ENCODE measurements around the gene CALHM2. TPM values are rescaled to one million over a fixed set of nuclear protein-coding genes. Genes with fewer than 3 reads are reported as not detected.
A peak's percentile ranks its signal among the peaks of the same experiment; 100 is the strongest.

Gene CALHM2
- 1 to 10 TPM; 8.3 to 9.5 TPM for total RNA-seq

- Mint-ChIP-seq H3K36me3 (ENCODE audit: low read depth) (peaks cover 7% of the 10 kb centered on the region), H3K4me1 (ENCODE audit: low read depth) (peaks cover 35% of the 10 kb centered on the region), H3K27ac (no peak within 1 kb of the TSS), H3K9me3 (no peaks in the 10 kb centered on the region), H3K27me3 (ENCODE audit: low read depth) (no peaks in the 10 kb centered on the region), H3K4me3 (peak within 1 kb of the TSS; percentile 80)
- intact Hi-C loops (cut with micrococcal nuclease): loop anchor here (1.0 to 2.0 kb wide), 3 partner anchors 19 to 55 kb away; partner anchors contain the start of genes ATP5MK and PDCD11
- CTCF ChIA-PET: interaction anchor here (0.6 to 1.4 kb wide), 8 partner anchors 25 to 483 kb away, joined by 3 to 4 read pairs (median 3); no protein-coding TSS in a partner anchor
- peak; percentile 73 for DNase-seq
These were observed at the start of gene CALHM2 for GRCh38 chr10:103451831-103452505. TSS of gene CALHM2 (minus strand) at chr10:103452370. CDS start at chr10:103449941, 2,429 bp downstream.

GRCh38 chr10:103501186-103501585 lies 49.0 kb upstream of the CALHM2 start:
- no peak for DNase-seq
- Mint-ChIP-seq H3K27me3 (ENCODE audit: low read depth) (peaks cover 31% of the 10 kb centered on the region), H3K27ac (no peak overlapping the region), H3K36me3 (ENCODE audit: low read depth) (no peaks in the 10 kb centered on the region), H3K4me1 (ENCODE audit: low read depth) (peaks cover 20% of the 10 kb centered on the region), H3K4me3 (no peak overlapping the region), H3K9me3 (no peaks in the 10 kb centered on the region)
- intact Hi-C loops (cut with micrococcal nuclease): no loop called here
- CTCF ChIA-PET: interaction anchor here (0.6 to 1.3 kb wide), 3 partner anchors 11 to 63 kb away, joined by 3 read pairs; no protein-coding TSS in a partner anchor

- CTCF ChIA-PET: interaction anchor here (1.3 kb wide), 1 partner anchor 10 kb away, joined by 3 read pairs; no protein-coding TSS in a partner anchor
- peaks cover 38% of the 10 kb centered on the region for H3K27me3 Mint-ChIP-seq (ENCODE audit: low read depth)
- intact Hi-C loops (cut with micrococcal nuclease): no loop called here
- no peak overlapping the region for H3K27ac Mint-ChIP-seq
- no peaks in the 10 kb centered on the region for H3K36me3 Mint-ChIP-seq (ENCODE audit: low read depth)
- H3K4me1 Mint-ChIP-seq (ENCODE audit: low read depth): peaks cover 20% of the 10 kb centered on the region
- H3K4me3 Mint-ChIP-seq: no peak overlapping the region
- H3K9me3 Mint-ChIP-seq: no peaks in the 10 kb centered on the region
- peak; percentile 17 for DNase-seq
These were observed 48.3 kb upstream of the CALHM2 start for GRCh38 chr10:103500481-103500880.

- Mint-ChIP-seq H3K4me1 (ENCODE audit: low read depth) (peaks cover 20% of the 10 kb centered on the region), H3K27me3 (ENCODE audit: low read depth) (peaks cover 44% of the 10 kb centered on the region), H3K36me3 (ENCODE audit: low read depth) (no peaks in the 10 kb centered on the region), H3K9me3 (no peaks in the 10 kb centered on the region), H3K4me3 (no peak overlapping the region), H3K27ac (no peak overlapping the region)
- intact Hi-C loops (cut with micrococcal nuclease): no loop called here
- DNase-seq: no peak
- CTCF ChIA-PET: interaction anchor here (0.6 kb wide), 1 partner anchor 15 kb away, joined by 3 read pairs; no protein-coding TSS in a partner anchor
These were observed 47.7 kb upstream of the CALHM2 start for GRCh38 chr10:103499881-103500280.

- no peak for DNase-seq
- Mint-ChIP-seq H3K4me1 (ENCODE audit: low read depth) (peaks cover 13% of the 10 kb centered on the region), H3K9me3 (no peaks in the 10 kb centered on the region), H3K27ac (peak overlapping the region; percentile 38), H3K36me3 (ENCODE audit: low read depth) (no peaks in the 10 kb centered on the region), H3K27me3 (ENCODE audit: low read depth) (peaks cover 49% of the 10 kb centered on the region), H3K4me3 (no peak overlapping the region)
- CTCF ChIA-PET: interaction anchor here (0.6 to 1.2 kb wide), 2 partner anchors 14 to 83 kb away, joined by 3 to 5 read pairs; no protein-coding TSS in a partner anchor
- intact Hi-C loops (cut with micrococcal nuclease): no loop called here
These were observed 46.9 kb upstream of the CALHM2 start for GRCh38 chr10:103498936-103499638.

- DNase-seq: no peak
- no peak overlapping the region for H3K4me3 Mint-ChIP-seq
- no peaks in the 10 kb centered on the region for H3K36me3 Mint-ChIP-seq (ENCODE audit: low read depth)
- H3K27me3 Mint-ChIP-seq (ENCODE audit: low read depth): peaks cover 59% of the 10 kb centered on the region
- H3K9me3 Mint-ChIP-seq: no peaks in the 10 kb centered on the region
- H3K4me1 Mint-ChIP-seq (ENCODE audit: low read depth): peaks cover 14% of the 10 kb centered on the region
- CTCF ChIA-PET: no interaction called here
- no peak overlapping the region for H3K27ac Mint-ChIP-seq
- intact Hi-C loops (cut with micrococcal nuclease): no loop called here
These were observed 45.2 kb upstream of the CALHM2 start for GRCh38 chr10:103497161-103497915.

GRCh38 chr10:103495321-103495720 lies 43.2 kb upstream of the CALHM2 start:
- peaks cover 56% of the 10 kb centered on the region for H3K27me3 Mint-ChIP-seq (ENCODE audit: low read depth)

GRCh38 chr10:103493916-103494877 lies 42.0 kb upstream of the CALHM2 start:
- Mint-ChIP-seq H3K9me3 (no peaks in the 10 kb centered on the region), H3K4me1 (ENCODE audit: low read depth) (peaks cover 16% of the 10 kb centered on the region), H3K27ac (no peak overlapping the region), H3K27me3 (ENCODE audit: low read depth) (peaks cover 49% of the 10 kb centered on the region), H3K4me3 (peak overlapping the region; percentile 58), H3K36me3 (ENCODE audit: low read depth) (no peaks in the 10 kb centered on the region)
- DNase-seq: peak; percentile 50
- intact Hi-C loops (cut with micrococcal nuclease): loop anchor here (5.0 kb wide), 1 partner anchor 98 kb away; no protein-coding TSS in a partner anchor
- CTCF ChIA-PET: interaction anchor here (1.0 to 1.3 kb wide), 2 partner anchors 10 to 19 kb away, joined by 3 to 5 read pairs; no protein-coding TSS in a partner anchor

More at GRCh38 chr10:103495321-103495720, 43.2 kb upstream of the CALHM2 start:
- intact Hi-C loops (cut with micrococcal nuclease): no loop called here
- Mint-ChIP-seq H3K9me3 (no peaks in the 10 kb centered on the region), H3K4me3 (no peak overlapping the region), H3K4me1 (ENCODE audit: low read depth) (peaks cover 13% of the 10 kb centered on the region), H3K27ac (no peak overlapping the region), H3K36me3 (ENCODE audit: low read depth) (no peaks in the 10 kb centered on the region)
- DNase-seq: no peak
- CTCF ChIA-PET: no interaction called here

- Mint-ChIP-seq H3K36me3 (ENCODE audit: low read depth) (no peaks in the 10 kb centered on the region), H3K27ac (no peak within 1 kb of the TSS), H3K4me1 (ENCODE audit: low read depth) (peaks cover 16% of the 10 kb centered on the region), H3K9me3 (no peaks in the 10 kb centered on the region), H3K4me3 (peak within 1 kb of the TSS; percentile 74), H3K27me3 (ENCODE audit: low read depth) (peaks cover 43% of the 10 kb centered on the region)
- intact Hi-C loops (cut with micrococcal nuclease): loop anchor here (5.0 kb wide), 1 partner anchor 99 kb away; no protein-coding TSS in a partner anchor
- CTCF ChIA-PET: interaction anchor here (1.0 to 1.5 kb wide), 7 partner anchors 9 to 98 kb away, joined by 3 to 10 read pairs (median 3); no protein-coding TSS in a partner anchor
- DNase-seq: peak; percentile 37
These were observed 41.3 kb upstream of the CALHM2 start, which contains the start of gene NEURL1 for GRCh38 chr10:103493362-103493915. TSS of gene NEURL1 (plus strand) at chr10:103493705. CDS start at chr10:103494388, 683 bp downstream.

GRCh38 chr10:103492655-103493261 lies 40.6 kb upstream of the CALHM2 start:
- H3K36me3 Mint-ChIP-seq (ENCODE audit: low read depth): no peaks in the 10 kb centered on the region
- no peak overlapping the region for H3K27ac Mint-ChIP-seq
- CTCF ChIA-PET: interaction anchor here (0.7 to 1.5 kb wide), 9 partner anchors 8 to 100 kb away, joined by 3 to 10 read pairs (median 3); no protein-coding TSS in a partner anchor
- H3K4me1 Mint-ChIP-seq (ENCODE audit: low read depth): peaks cover 16% of the 10 kb centered on the region
- peaks cover 42% of the 10 kb centered on the region for H3K27me3 Mint-ChIP-seq (ENCODE audit: low read depth)
- peak overlapping the region; percentile 74 for H3K4me3 Mint-ChIP-seq
- H3K9me3 Mint-ChIP-seq: no peaks in the 10 kb centered on the region
- intact Hi-C loops (cut with micrococcal nuclease): loop anchor here (5.0 kb wide), 1 partner anchor 100 kb away; no protein-coding TSS in a partner anchor
- no peak for DNase-seq

Measured in activated naive CD4-positive, alpha-beta T cell treated with anti-CD3 and anti-CD28 coated beads for 36 hours (primary cell).